Erythroblast (primary cell): ENCODE data around the gene FNTB.

ENCODE experiments used
- GATA1 ChIP-seq: IDR thresholded peaks from 2 replicates; pipeline ENCODE4 v1.6.1; 2011; ENCODE audit warnings: low read depth, mild to moderate bottlenecking, control low read depth, low read length, moderate library complexity
- POLR2A ChIP-seq: IDR thresholded peaks from 2 replicates; pipeline ENCODE4 v1.6.1; 2011; ENCODE audit warnings: mild to moderate bottlenecking, low read length

GRCh38 chr14:64998455-64998931 lies 11.8 kb downstream of the FNTB start:
- TF ChIP-seq POLR2A (no peak), GATA1 (no peak)
